Left lung (tissue), 10 donors: ENCODE results near the gene TLX1. TPM values are rescaled to one million over a fixed set of nuclear protein-coding genes. Genes with fewer than 3 reads are reported as not detected.

ENCODE experiments used
- ATAC-seq: fragments of 200-7000 bp; cut with Tn5 transposase; one replicate; pipeline ENCODE4 v1.9.1; 2020; ENCODE audit warnings: moderate library complexity
- DNase-seq, 4 donors: peaks; one replicate each; pipeline ENCODE4 v3.0.0-alpha.2; 2013 to 2020
- H3K27ac ChIP-seq, 2 donors: fragments of 200-600 bp; sonication (generic) in 1 of 2; one replicate each; pipeline versions ENCODE4 v1.5.0 to v1.8.0; 2020 to 2021
- H3K27me3 ChIP-seq, 2 donors: fragments of 200-600 bp; sonication (generic) in 1 of 2; one replicate each; pipeline versions ENCODE4 v1.5.0 to v1.8.0; 2020 to 2021
- H3K36me3 ChIP-seq, 2 donors: fragments of 200-600 bp; sonication (generic) in 1 of 2; one replicate each; pipeline versions ENCODE4 v1.5.0 to v1.8.0; 2020 to 2021
- H3K4me1 ChIP-seq, 2 donors: fragments of 200-600 bp; one replicate each; pipeline ENCODE4 v1.8.0; 2021
- H3K4me3 ChIP-seq, 2 donors: fragments of 200-600 bp; sonication (generic) in 1 of 2; one replicate each; pipeline versions ENCODE4 v1.5.0 to v1.8.0; 2020 to 2021; ENCODE audit warnings: mild to moderate bottlenecking in 1 of 2
- H3K9me3 ChIP-seq, 2 donors: fragments of 200-600 bp; sonication (generic) in 1 of 2; one replicate each; pipeline versions ENCODE4 v1.5.0 to v1.8.0; 2020 to 2021
- CTCF ChIP-seq, 2 donors: fragments of 200-600 bp; sonication (generic) in 1 of 2; IDR thresholded peaks; one replicate each; pipeline versions ENCODE4 v1.5.0 to v1.8.0; 2021; ENCODE audit warnings: antibody characterized with exemption in 2 of 2
- intact Hi-C, 2 donors: fragments of 100-400 bp; cut with DNase I; formaldehyde crosslinking; loops; one replicate each; pipeline versions ENCODE4 v1.11.2 to v1.14.2; 2022
- polyA plus RNA-seq, 6 donors: library from polyadenylated mRNA; unstranded; fragments of 120-200 nt; gene quantifications; one replicate each; pipeline ENCODE4 v1.2.1, GENCODE V29; 2013; ENCODE audit not compliant: insufficient read length in 6 of 6
- total RNA-seq, 2 donors: library from RNA; stranded (reverse); fragmentation: NEBNext Ultra II Directional; extraction: Animal tissue kit (Norgen Biotek cat#: 25700); gene quantifications; one replicate each; pipeline ENCODE4 v1.2.1, GENCODE V29; 2021
- donor health status: DM: no; HTN: yes; CAD: no.
- donor health status: DM: no; HTN: no; CAD: no.

Gene TLX1
- total and polyA plus RNA-seq, 8 donors, result not detected

GRCh38 chr10:101172741-101173140 is 41.6 kb downstream of the TLX1 start:
- ATAC-seq (no peak), DNase-seq (no peak)
- intact Hi-C loops, result no loop called here
- no peak overlapping the region for H3K27ac ChIP-seq
- H3K36me3 ChIP-seq, result no peaks in the 10 kb centered on the region
- no peaks in the 10 kb centered on the region for H3K4me1 ChIP-seq
- no peak for TF ChIP-seq CTCF (IDR thresholded peaks at IDR 0.05)
- peaks cover 13 to 83% of the 10 kb centered on the region in 2 donors for H3K27me3 ChIP-seq
- H3K9me3 ChIP-seq, result peaks cover 0 to 12% of the 10 kb centered on the region in 2 donors
- no peak overlapping the region for H3K4me3 ChIP-seq

- ATAC-seq (no peak), DNase-seq (no peak)
- Histone ChIP-seq H3K4me1 (no peaks in the 10 kb centered on the region), H3K36me3 (no peaks in the 10 kb centered on the region), H3K9me3 (peaks cover 0 to 12% of the 10 kb centered on the region in 2 donors), H3K4me3 (no peak overlapping the region), H3K27ac (no peak overlapping the region), H3K27me3 (peaks cover 7 to 81% of the 10 kb centered on the region in 2 donors)
- TF ChIP-seq CTCF (IDR thresholded peaks at IDR 0.05), result no peak
- intact Hi-C loops, result no loop called here
These were observed 43.2 kb downstream of the TLX1 start for GRCh38 chr10:101174319-101174718.

GRCh38 chr10:101176577-101176976 is 45.5 kb downstream of the TLX1 start:
- Histone ChIP-seq H3K9me3 (peaks cover 0 to 12% of the 10 kb centered on the region in 2 donors), H3K27me3 (peaks cover 0 to 79% of the 10 kb centered on the region in 2 donors), H3K36me3 (no peaks in the 10 kb centered on the region), H3K4me1 (no peaks in the 10 kb centered on the region), H3K27ac (no peak overlapping the region), H3K4me3 (no peak overlapping the region)
- intact Hi-C loops, result no loop called here
- ATAC-seq (no peak), DNase-seq (no peak)
- no peak for TF ChIP-seq CTCF (IDR thresholded peaks at IDR 0.05)

GRCh38 chr10:101182936-101183335 is 51.8 kb downstream of the TLX1 start:
- no peak for TF ChIP-seq CTCF (IDR thresholded peaks at IDR 0.05)
- intact Hi-C loops, result no loop called here
- ATAC-seq (no peak), DNase-seq (no peak)
- H3K36me3 ChIP-seq, result no peaks in the 10 kb centered on the region
- no peak overlapping the region for H3K4me3 ChIP-seq
- H3K27ac ChIP-seq, result no peak overlapping the region
- no peaks in the 10 kb centered on the region for H3K9me3 ChIP-seq
- H3K4me1 ChIP-seq, result no peaks in the 10 kb centered on the region
- peaks cover 0 to 70% of the 10 kb centered on the region in 2 donors for H3K27me3 ChIP-seq

- intact Hi-C loops, result no loop called here
- DNase-seq (no peak), ATAC-seq (no peak)
- H3K27me3 ChIP-seq, result peaks cover 0 to 65% of the 10 kb centered on the region in 2 donors
- no peak for TF ChIP-seq CTCF (IDR thresholded peaks at IDR 0.05)
- H3K27ac ChIP-seq, result no peak overlapping the region
- no peaks in the 10 kb centered on the region for H3K36me3 ChIP-seq
- H3K9me3 ChIP-seq, result no peaks in the 10 kb centered on the region
- H3K4me1 ChIP-seq, result no peaks in the 10 kb centered on the region
- no peak overlapping the region for H3K4me3 ChIP-seq
These were observed 52.5 kb downstream of the TLX1 start for GRCh38 chr10:101183458-101184183.

Other genes starting within 250 kb of the TLX1 start
- 10 to 100 TPM; 26.4 to 35.6 TPM for gene SLF2, start 218.3 kb upstream of the TLX1 start, total RNA-seq
- 10 to 100 TPM; 54.9 to 70.7 (median 63.2) TPM for gene SLF2, start 218.3 kb upstream of the TLX1 start, polyA plus RNA-seq
- 10 to 100 TPM in 1 of 2 donors, 1 to 10 TPM in 1; 2.7 to 18.9 TPM for gene SEMA4G, start 161.8 kb upstream of the TLX1 start, total RNA-seq
- 10 to 100 TPM; 33.4 to 44.2 (median 34.5) TPM for gene SEMA4G, start 161.8 kb upstream of the TLX1 start, polyA plus RNA-seq
- gene MRPL43, start 143.8 kb upstream of the TLX1 start, total RNA-seq, result 10 to 100 TPM; 55.0 to 67.9 TPM
- 100 to 1,000 TPM in 1 of 6 donors, 10 to 100 TPM in 5; 75.7 to 103 (median 86.4) TPM for gene MRPL43, start 143.8 kb upstream of the TLX1 start, polyA plus RNA-seq
- 1 to 10 TPM; 3.4 to 6.6 TPM for gene TWNK, start 143.8 kb upstream of the TLX1 start, total RNA-seq
- 10 to 100 TPM in 5 of 6 donors, 1 to 10 TPM in 1; 9.2 to 12.5 (median 10.6) TPM for gene TWNK, start 143.8 kb upstream of the TLX1 start, polyA plus RNA-seq
- 10 to 100 TPM; 47.6 to 48.6 TPM for gene LZTS2, start 131.5 kb upstream of the TLX1 start, total RNA-seq
- gene LZTS2, start 131.5 kb upstream of the TLX1 start, polyA plus RNA-seq, result 10 to 100 TPM; 45.2 to 65.7 (median 59.1) TPM
- under 1 TPM; 0.58 to 0.96 TPM for gene PDZD7, start 100.2 kb upstream of the TLX1 start, total RNA-seq
- under 1 TPM; 0.41 to 0.80 (median 0.71) TPM for gene PDZD7, start 100.2 kb upstream of the TLX1 start, polyA plus RNA-seq
- 10 to 100 TPM; 67.2 to 79.0 TPM for gene SFXN3, start 100.1 kb upstream of the TLX1 start, total RNA-seq
- gene SFXN3, start 100.1 kb upstream of the TLX1 start, polyA plus RNA-seq, result 10 to 100 TPM; 20.8 to 29.6 (median 22.5) TPM
- gene KAZALD1, start 69.3 kb upstream of the TLX1 start, total RNA-seq, result 10 to 100 TPM in 1 of 2 donors, 1 to 10 TPM in 1; 7.1 to 12.0 TPM
- 10 to 100 TPM in 5 of 6 donors, 1 to 10 TPM in 1; 9.3 to 17.0 (median 14.2) TPM for gene KAZALD1, start 69.3 kb upstream of the TLX1 start, polyA plus RNA-seq
- gene LBX1, start 98.2 kb downstream of the TLX1 start, total RNA-seq, result under 1 TPM; 0.18 to 0.47 TPM
- under 1 TPM; 0.18 to 0.75 (median 0.41) TPM for gene LBX1, start 98.2 kb downstream of the TLX1 start, polyA plus RNA-seq
- 10 to 100 TPM; 16.8 to 19.0 TPM for gene BTRC, start 222.9 kb downstream of the TLX1 start, total RNA-seq
- 10 to 100 TPM; 24.6 to 28.7 (median 26.0) TPM for gene BTRC, start 222.9 kb downstream of the TLX1 start, polyA plus RNA-seq